HEK293 (cell line): Measurements from ENCODE around the gene POLN.
A peak's percentile ranks its signal among the peaks of the same experiment; 100 is the strongest.

Experiments used
- CTCF ChIA-PET: fragments of 350-600 bp; formaldehyde crosslinking; extraction: SDS; loops from one replicate; lab custom pipeline; 2021; ENCODE audit warnings: antibody characterized with exemption; lab: Yijun Ruan, JAX
- POLR2A ChIA-PET: fragments of 300-600 bp; formaldehyde crosslinking; extraction: SDS; loops from one replicate; lab custom pipeline; 2020; ENCODE audit warnings: antibody characterized with exemption, inconsistent platforms; lab: Yijun Ruan, JAX
- H3K27ac ChIP-seq: fragments of 200-500 bp; sonication (Bioruptor generic); 2 replicates; pipeline ENCODE4 v1.5.1; 2014; ENCODE audit warnings: low read depth, low read length, control low read depth, inconsistent platforms; ENCODE audit errors: extremely low read depth
- H3K36me3 ChIP-seq, 2 experiments: fragments of 200-500 bp in 1 of 2; sonication (Bioruptor generic) in 1 of 2; 1 replicate in 1 of 2; 2 replicates in 1 of 2; pipeline ENCODE4 v1.5.1; 2014 to 2017; ENCODE audit warnings: inconsistent platforms in 2 of 2, low read length in 2 of 2; ENCODE audit not compliant: control insufficient read depth in 2 of 2, insufficient read depth in 1 of 2
- H3K4me1 ChIP-seq: fragments of 200-500 bp; sonication (Bioruptor generic); 2 replicates; pipeline ENCODE4 v1.5.1; 2014; ENCODE audit warnings: mild to moderate bottlenecking, low read length, inconsistent platforms; ENCODE audit not compliant: control insufficient read depth, insufficient read depth
- H3K4me3 ChIP-seq: 2 replicates; pipeline ENCODE4 v1.5.1; 2011; ENCODE audit warnings: low read depth, mild to moderate bottlenecking, control low read depth, low read length, moderate library complexity
- H3K9me3 ChIP-seq: fragments of 200-500 bp; sonication (Bioruptor generic); 2 replicates; pipeline ENCODE4 v1.5.1; 2014; ENCODE audit warnings: low read depth, low read length, inconsistent platforms; ENCODE audit not compliant: control insufficient read depth, insufficient read depth
- EGR2 ChIP-seq: fragments of 450-650 bp; formaldehyde crosslinking; IDR thresholded peaks from 2 replicates; pipeline ENCODE4 v1.5.1; 2016; ENCODE audit warnings: low read depth, missing biosample characterization, missing genetic modification characterization
- GLIS1 ChIP-seq: fragments of 450-650 bp; formaldehyde crosslinking; IDR thresholded peaks from 2 replicates; pipeline ENCODE4 v1.5.1; 2016; ENCODE audit warnings: missing biosample characterization, missing genetic modification characterization
- GLIS2 ChIP-seq: fragments of 450-650 bp; formaldehyde crosslinking; IDR thresholded peaks from 2 replicates; pipeline ENCODE4 v1.5.1; 2016; ENCODE audit warnings: missing biosample characterization, missing genetic modification characterization
- RBAK ChIP-seq: fragments of 450-650 bp; formaldehyde crosslinking; IDR thresholded peaks from 2 replicates; pipeline ENCODE4 v1.5.1; 2016; ENCODE audit warnings: missing biosample characterization, missing genetic modification characterization
- SETDB1 ChIP-seq: IDR thresholded peaks from one replicate; pipeline ENCODE4 v1.6.1; 2017; ENCODE audit warnings: mild to moderate bottlenecking, low read length, moderate library complexity, mixed read lengths; ENCODE audit not compliant: insufficient read length
- SP7 ChIP-seq: fragments of 450-650 bp; formaldehyde crosslinking; IDR thresholded peaks from 2 replicates; pipeline ENCODE4 v1.5.1; 2016; ENCODE audit warnings: missing biosample characterization, missing genetic modification characterization
- TSHZ1 ChIP-seq: fragments of 450-650 bp; formaldehyde crosslinking; IDR thresholded peaks from 2 replicates; pipeline ENCODE4 v1.5.1; 2016; ENCODE audit warnings: missing biosample characterization, missing genetic modification characterization, borderline replicate concordance
- ZBTB21 ChIP-seq: fragments of 450-650 bp; formaldehyde crosslinking; IDR thresholded peaks from 2 replicates; pipeline ENCODE4 v1.5.1; 2017; ENCODE audit warnings: missing biosample characterization, missing genetic modification characterization
- ZBTB26 ChIP-seq: fragments of 450-650 bp; formaldehyde crosslinking; optimal IDR thresholded peaks from 2 replicates; pipeline ENCODE3; 2016; ENCODE audit warnings: missing biosample characterization, mild to moderate bottlenecking, missing genetic modification characterization
- ZBTB44 ChIP-seq: fragments of 450-650 bp; IDR thresholded peaks from 2 replicates; pipeline ENCODE4 v1.5.1; 2018; ENCODE audit warnings: missing biosample characterization, mild to moderate bottlenecking, missing genetic modification characterization
- ZBTB48 ChIP-seq: fragments of 450-650 bp; formaldehyde crosslinking; IDR thresholded peaks from 2 replicates; pipeline ENCODE4 v1.5.1; 2016; ENCODE audit warnings: missing biosample characterization, missing genetic modification characterization
- ZFHX2 ChIP-seq: fragments of 450-650 bp; formaldehyde crosslinking; conservative IDR thresholded peaks from 2 replicates; pipeline ENCODE4 v1.5.1; 2016; ENCODE audit warnings: missing biosample characterization, missing genetic modification characterization
- ZFP37 ChIP-seq: fragments of 450-650 bp; formaldehyde crosslinking; IDR thresholded peaks from 2 replicates; pipeline ENCODE4 v1.5.1; 2016; ENCODE audit warnings: missing biosample characterization, missing genetic modification characterization
- ZNF121 ChIP-seq: fragments of 450-650 bp; formaldehyde crosslinking; IDR thresholded peaks from 2 replicates; pipeline ENCODE4 v1.5.1; 2016; ENCODE audit warnings: missing biosample characterization, missing genetic modification characterization
- ZNF174 ChIP-seq: fragments of 450-650 bp; formaldehyde crosslinking; IDR thresholded peaks from 2 replicates; pipeline ENCODE4 v1.5.0; 2017; ENCODE audit warnings: missing biosample characterization, mild to moderate bottlenecking, missing genetic modification characterization
- ZNF19 ChIP-seq: fragments of 450-650 bp; formaldehyde crosslinking; IDR thresholded peaks from 2 replicates; pipeline ENCODE4; 2016; ENCODE audit warnings: missing biosample characterization, missing genetic modification characterization, low read depth
- ZNF23 ChIP-seq: fragments of 450-650 bp; formaldehyde crosslinking; IDR thresholded peaks from 2 replicates; pipeline ENCODE4 v1.5.1; 2016; ENCODE audit warnings: missing biosample characterization, missing genetic modification characterization, borderline replicate concordance
- ZNF239 ChIP-seq: fragments of 450-650 bp; formaldehyde crosslinking; IDR thresholded peaks from 2 replicates; pipeline ENCODE4 v1.5.1; 2016; ENCODE audit warnings: missing biosample characterization, missing genetic modification characterization
- ZNF513 ChIP-seq: fragments of 450-650 bp; IDR thresholded peaks from 2 replicates; pipeline ENCODE4 v1.5.1; 2018; ENCODE audit warnings: missing biosample characterization, missing genetic modification characterization
- ZNF521 ChIP-seq: fragments of 450-650 bp; formaldehyde crosslinking; IDR thresholded peaks from 2 replicates; pipeline ENCODE4 v1.5.1; 2017; ENCODE audit warnings: missing biosample characterization, mild to moderate bottlenecking, missing genetic modification characterization
- ZNF555 ChIP-seq: fragments of 450-650 bp; formaldehyde crosslinking; conservative IDR thresholded peaks from 2 replicates; pipeline ENCODE4 v1.5.1; 2017; ENCODE audit warnings: missing biosample characterization, mild to moderate bottlenecking, missing genetic modification characterization, inconsistent platforms
- ZNF560 ChIP-seq: fragments of 450-650 bp; formaldehyde crosslinking; IDR thresholded peaks from 2 replicates; pipeline ENCODE4 v1.5.1; 2017; ENCODE audit warnings: missing biosample characterization, missing genetic modification characterization, borderline replicate concordance
- ZNF704 ChIP-seq: fragments of 450-650 bp; formaldehyde crosslinking; IDR thresholded peaks from 2 replicates; pipeline ENCODE4 v1.5.1; 2016; ENCODE audit warnings: missing biosample characterization, missing genetic modification characterization
- ZSCAN18 ChIP-seq: fragments of 450-650 bp; formaldehyde crosslinking; IDR thresholded peaks from 2 replicates; pipeline ENCODE4 v1.5.1; 2016; ENCODE audit warnings: missing biosample characterization, missing genetic modification characterization

Gene POLN

GRCh38 chr4:2059046-2059725, 182.7 kb downstream of the POLN start, which contains the start of gene NAT8L (continued):
- no peak for TF ChIP-seq TSHZ1 (tag by site-specific recombination)
- no peak for TF ChIP-seq ZNF555 (tag by site-specific recombination)
- peak; percentile 80; the same call in 1 of the 2 replicates for TF ChIP-seq ZBTB44
- peak; percentile 37; the same call in 1 of the 2 replicates for TF ChIP-seq GLIS1
- TF ChIP-seq RBAK (tag by site-specific recombination), result no peak

- no peaks in the 10 kb centered on the region for H3K9me3 ChIP-seq
- no peaks in the 10 kb centered on the region for H3K4me1 ChIP-seq
- peaks cover 0 to 21% of the 10 kb centered on the region in 2 experiments; a peak in 1 of 3 replicates for H3K36me3 ChIP-seq
- H3K4me3 ChIP-seq, result peak overlapping the region; percentile 40
- POLR2A ChIA-PET, result no interaction called here
- peak overlapping the region; percentile 58; the same call in 1 of the 2 replicates for H3K27ac ChIP-seq
- CTCF ChIA-PET, result no interaction called here
- no peak for TF ChIP-seq ZNF19 (tag by site-specific recombination)
- TF ChIP-seq GLIS2 (tag by site-specific recombination), result 0 out of 2 replicates have a peak, but pooled peaks have one; percentile 15
- no peak for TF ChIP-seq ZNF239 (tag by site-specific recombination)
- no peak for TF ChIP-seq ZNF23 (tag by site-specific recombination)
- peak; percentile 30 for TF ChIP-seq ZBTB26 (tag by site-specific recombination)
- no peak for TF ChIP-seq EGR2 (tag by site-specific recombination)
- TF ChIP-seq ZBTB21 (tag by site-specific recombination), result no peak
- TF ChIP-seq ZNF704, result no peak
- TF ChIP-seq ZNF174 (tag by site-specific recombination), result no peak
- no peak for TF ChIP-seq ZNF560 (tag by site-specific recombination)
- TF ChIP-seq ZSCAN18 (tag by site-specific recombination), result no peak
- no peak for TF ChIP-seq ZBTB48 (tag by site-specific recombination)
- TF ChIP-seq ZNF121 (tag by site-specific recombination), result no peak
- TF ChIP-seq ZNF513 (tag by site-specific recombination), result 0 out of 2 replicates have a peak, but pooled peaks have one; percentile 11
- TF ChIP-seq SETDB1, result no peak
- TF ChIP-seq SP7 (tag by site-specific recombination), result no peak
- no peak for TF ChIP-seq ZFHX2 (tag by site-specific recombination)
- no peak for TF ChIP-seq ZNF521
- no peak for TF ChIP-seq ZFP37 (tag by site-specific recombination)
These were observed 183.5 kb downstream of the POLN start for GRCh38 chr4:2058264-2059045.
